ENCODE data around the gene NECTIN1.
A peak's percentile ranks its signal among the peaks of the same experiment; 100 is the strongest.

NECTIN1 gene

GRCh38 chr11:119721129-119722120, 7.6 kb downstream of the NECTIN1 start:
- DNase-seq (ENCODE audit: low read depth): no peak
- no peak overlapping the region for H3K4me3 ChIP-seq (ENCODE audit: low read depth, low read length)
- peak; percentile 37 for TF ChIP-seq CTCF (IDR thresholded peaks at IDR 0.05; ENCODE audit: insufficient read depth, low read depth, low read length, missing control alignments)

DNA sequence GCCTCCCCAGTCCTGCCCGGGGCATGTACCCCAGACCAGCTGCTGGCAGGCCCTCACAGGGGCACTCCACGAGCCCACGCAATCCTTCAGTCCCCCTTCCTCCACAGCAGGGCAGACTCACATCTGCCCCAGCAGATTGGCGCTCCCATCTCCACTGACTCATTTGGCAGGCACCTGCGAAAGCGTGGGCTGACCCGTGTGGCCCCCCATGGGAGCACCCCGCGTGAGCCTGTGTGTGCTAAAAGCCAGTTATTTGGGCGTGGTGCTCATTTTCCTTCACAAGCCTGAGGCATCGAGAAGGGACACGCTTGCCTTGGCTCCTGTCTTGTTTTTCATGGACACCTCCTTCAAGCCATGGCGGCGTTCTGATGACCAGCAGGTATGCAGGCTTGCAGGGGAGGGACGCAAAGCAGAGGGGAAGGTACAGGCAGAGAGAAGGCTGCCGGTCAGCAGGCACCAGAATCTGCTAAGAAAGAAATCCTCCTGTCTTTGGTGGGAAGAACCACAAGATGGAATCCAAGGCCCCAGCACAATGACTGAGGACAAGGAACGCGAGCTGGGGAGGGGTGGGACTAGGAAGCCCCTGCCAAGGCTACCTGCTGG, 8.6 kb downstream of the NECTIN1 start:
- DNase-seq (ENCODE audit: low read depth): no peak
- TF ChIP-seq CTCF (IDR thresholded peaks at IDR 0.05; ENCODE audit: insufficient read depth, low read depth, low read length, missing control alignments): no peak
- H3K4me3 ChIP-seq (ENCODE audit: low read depth, low read length): no peak overlapping the region

DNA sequence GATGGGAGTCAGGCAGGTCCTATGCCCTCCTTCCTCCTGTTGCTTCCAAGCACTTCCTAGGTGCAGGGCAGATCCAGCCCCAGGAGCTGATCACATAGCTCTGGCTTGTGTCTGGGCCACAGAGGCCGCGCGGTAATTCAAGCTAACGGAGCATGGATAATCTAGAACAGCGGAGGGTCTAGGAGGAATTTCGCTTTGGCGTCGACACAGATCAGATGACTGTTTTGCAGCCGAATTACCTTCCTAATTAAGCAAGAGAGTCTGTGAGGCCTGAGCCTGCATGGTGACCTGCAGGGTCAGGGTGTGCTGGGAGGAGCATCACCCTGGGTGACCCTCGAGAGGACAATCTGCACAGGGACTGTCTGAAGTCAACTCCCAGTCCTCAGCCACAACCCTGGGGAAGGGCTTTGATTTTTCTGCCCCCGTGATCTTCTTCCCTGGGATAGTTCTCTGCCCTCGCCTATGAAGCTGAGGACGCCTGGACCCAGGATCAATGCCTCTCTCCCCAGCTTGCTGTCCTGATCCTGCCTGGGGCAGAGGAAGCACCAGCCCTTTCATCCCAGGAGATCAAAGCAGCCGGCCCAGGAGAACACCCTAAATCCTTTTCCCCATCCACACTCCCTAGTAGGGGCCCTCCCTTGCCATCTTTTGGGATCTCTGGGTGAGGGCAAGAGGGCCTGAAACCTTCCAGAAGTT, 11.0 kb downstream of the NECTIN1 start:
- DNase-seq (ENCODE audit: low read depth): no peak
- no peak overlapping the region for H3K4me3 ChIP-seq (ENCODE audit: low read depth, low read length)
- no peak for TF ChIP-seq CTCF (IDR thresholded peaks at IDR 0.05; ENCODE audit: insufficient read depth, low read depth, low read length, missing control alignments)

- no peak for TF ChIP-seq CTCF (IDR thresholded peaks at IDR 0.05; ENCODE audit: insufficient read depth, low read depth, low read length, missing control alignments)
- DNase-seq (ENCODE audit: low read depth): no peak
- H3K4me3 ChIP-seq (ENCODE audit: low read depth, low read length): no peak overlapping the region
Observed at GRCh38 chr11:119716582-119717498, 12.2 kb downstream of the NECTIN1 start.

DNA sequence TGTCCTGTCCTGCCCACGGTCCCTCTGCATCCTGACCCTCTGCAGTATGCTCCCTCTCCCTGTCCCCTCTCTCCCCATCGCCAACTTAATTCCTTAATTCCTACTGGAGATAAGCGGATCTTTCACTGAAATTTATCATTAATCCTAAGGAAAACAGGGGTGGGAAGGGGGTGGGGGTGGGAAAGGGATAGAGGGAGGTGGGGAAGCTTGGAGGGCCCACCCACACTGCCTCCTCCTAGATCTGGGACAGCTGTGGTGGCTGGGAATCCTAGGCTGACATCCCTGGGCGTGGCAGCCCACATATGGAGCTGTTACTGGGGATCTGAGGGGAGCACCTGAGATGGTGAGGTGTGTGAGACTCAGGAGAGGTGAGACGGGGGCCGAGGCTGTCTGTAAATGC, 14.4 kb downstream of the NECTIN1 start:
- H3K4me3 ChIP-seq (ENCODE audit: low read depth, low read length): no peak overlapping the region
- DNase-seq (ENCODE audit: low read depth): no peak
- TF ChIP-seq CTCF (IDR thresholded peaks at IDR 0.05; ENCODE audit: insufficient read depth, low read depth, low read length, missing control alignments): no peak

- H3K4me3 ChIP-seq (ENCODE audit: low read depth, low read length): no peak overlapping the region
- no peak for TF ChIP-seq CTCF (IDR thresholded peaks at IDR 0.05; ENCODE audit: insufficient read depth, low read depth, low read length, missing control alignments)
- no peak for DNase-seq (ENCODE audit: low read depth)
Observed at GRCh38 chr11:119714189-119714588, 14.8 kb downstream of the NECTIN1 start.

All from GM12865 (cell line).